HCT116 (cell line): ENCODE measurements around the gene UBASH3B.

Source experiments
- CEBPB ChIP-seq: IDR thresholded peaks from 2 replicates; pipeline ENCODE4 v1.6.1; 2012; ENCODE audit warnings: low read depth
- CTCF ChIP-seq, 3 experiments: fragments of 200-600 bp in 1 of 3; sonication (generic) in 1 of 3; IDR thresholded peaks in 2 of 3; conservative IDR thresholded peaks in 1 of 3; 2 replicates each; pipeline ENCODE4 v1.5.1; 2012 to 2017; ENCODE audit warnings: low read depth in 2 of 3, low read length in 2 of 3, antibody characterized with exemption in 1 of 3, borderline replicate concordance in 1 of 3, control low read depth in 1 of 3, mild to moderate bottlenecking in 1 of 3, mixed read lengths in 1 of 3, mixed run types in 1 of 3, moderate library complexity in 1 of 3; ENCODE audit not compliant: insufficient read depth in 1 of 3
- ELF1 ChIP-seq: IDR thresholded peaks from 2 replicates; pipeline ENCODE4 v1.6.1; 2012; ENCODE audit warnings: low read depth, borderline replicate concordance
- EZH2phosphoT487 ChIP-seq: fragments of 200-600 bp; IDR thresholded peaks from 2 replicates; pipeline ENCODE4 v1.6.1; 2018; ENCODE audit warnings: antibody characterized with exemption, borderline replicate concordance
- JUND ChIP-seq: IDR thresholded peaks from 2 replicates; pipeline ENCODE4 v1.6.1; 2012
- POLR2A ChIP-seq: IDR thresholded peaks from 2 replicates; pipeline ENCODE4 v1.7.0; 2011; ENCODE audit warnings: borderline replicate concordance; ENCODE audit not compliant: insufficient read depth, insufficient read length; ENCODE audit errors: extremely low read depth
- POLR2AphosphoS5 ChIP-seq: IDR thresholded peaks from 2 replicates; pipeline ENCODE4 v1.6.1; 2011; ENCODE audit warnings: mild to moderate bottlenecking, low read depth, low read length, moderate library complexity
- RAD21 ChIP-seq: IDR thresholded peaks from 2 replicates; pipeline ENCODE4 v1.6.1; 2012; ENCODE audit warnings: low read depth, mild to moderate bottlenecking
- SIN3A ChIP-seq: IDR thresholded peaks from 2 replicates; pipeline ENCODE4 v1.6.1; 2012; ENCODE audit warnings: low read depth
- SRF ChIP-seq: IDR thresholded peaks from 2 replicates; pipeline ENCODE4 v1.6.1; 2012; ENCODE audit warnings: low read depth
- YY1 ChIP-seq: IDR thresholded peaks from 2 replicates; pipeline ENCODE4 v1.6.1; 2011; ENCODE audit warnings: low read length, low read depth, moderate library complexity, mild to moderate bottlenecking; ENCODE audit not compliant: insufficient replicate concordance; ENCODE audit errors: extremely low read depth
- TF ChIP-seq, protein P1 (sequence below): IDR thresholded peaks from 2 replicates; pipeline ENCODE4 v1.6.1; 2012

GRCh38 chr11:122728561-122728960, 73.0 kb downstream of the UBASH3B start:
- TF ChIP-seq EZH2phosphoT487 (no peak), CTCF (IDR thresholded peaks at IDR 0.05 in 2 of 3, conservative IDR thresholded peaks at IDR 0.05 in 1 of 3; ENCODE audit: borderline replicate concordance in 1 of 3, insufficient read depth in 1 of 3, low read depth in 2 of 3, low read length in 2 of 3) (no peak), POLR2A (no peak), JUND (no peak), SRF (no peak), CEBPB (no peak), YY1 (no peak), RAD21 (no peak), POLR2AphosphoS5 (no peak), ELF1 (no peak), SIN3A (no peak)
- TF ChIP-seq, protein P1, sequence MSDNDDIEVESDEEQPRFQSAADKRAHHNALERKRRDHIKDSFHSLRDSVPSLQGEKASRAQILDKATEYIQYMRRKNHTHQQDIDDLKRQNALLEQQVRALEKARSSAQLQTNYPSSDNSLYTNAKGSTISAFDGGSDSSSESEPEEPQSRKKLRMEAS: no peak
